ENCODE data around the gene IKZF3.

The IKZF3 gene

GRCh38 chr17:39814497-39814896 lies 49.6 kb downstream of the IKZF3 start:
- no peak for DNase-seq

GRCh38 chr17:39813631-39814030 lies 50.5 kb downstream of the IKZF3 start:
- DNase-seq = peak; percentile 87

DNA sequence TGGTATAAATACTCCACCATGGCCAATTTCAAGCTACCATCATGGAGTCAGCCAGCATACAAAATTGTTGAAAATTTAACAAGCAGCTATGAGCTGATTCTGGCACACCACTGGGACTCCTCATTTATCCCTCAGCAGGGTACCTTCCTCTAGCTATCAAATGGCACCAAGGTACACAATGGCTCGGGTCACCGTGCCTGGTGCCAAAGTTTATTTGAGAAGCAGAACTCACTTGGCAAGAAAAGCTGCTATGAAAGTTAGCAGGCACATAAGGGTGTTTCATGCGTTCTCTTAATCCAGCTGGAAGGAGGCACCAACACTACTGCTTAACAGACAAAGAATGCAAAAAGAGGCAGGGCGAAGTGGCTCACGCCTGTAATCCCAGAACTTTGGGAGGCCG lies 51.6 kb downstream of the IKZF3 start:
- no peak for DNase-seq

- DNase-seq = no peak
Measured at GRCh38 chr17:39810939-39811728, 53.0 kb downstream of the IKZF3 start.

DNA sequence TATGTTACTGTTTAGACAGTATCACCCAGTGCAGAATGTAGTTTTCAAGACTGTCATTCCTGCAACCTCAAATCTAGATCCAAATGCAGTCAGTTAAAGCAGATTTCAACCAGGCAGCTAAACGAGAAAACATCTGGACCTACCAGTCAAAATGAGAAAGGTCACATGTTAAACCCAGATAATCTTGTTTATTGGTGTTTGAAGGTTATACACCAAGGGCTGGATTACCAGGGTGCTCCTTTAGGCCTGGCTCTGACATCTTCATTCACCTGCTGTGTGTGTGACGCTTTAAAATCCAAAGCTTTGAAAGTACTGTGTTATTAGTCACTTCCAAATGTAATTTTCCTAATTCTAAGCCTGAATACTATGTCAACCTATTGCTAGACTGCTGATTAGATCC lies 54.9 kb downstream of the IKZF3 start:
- no peak for DNase-seq

DNA sequence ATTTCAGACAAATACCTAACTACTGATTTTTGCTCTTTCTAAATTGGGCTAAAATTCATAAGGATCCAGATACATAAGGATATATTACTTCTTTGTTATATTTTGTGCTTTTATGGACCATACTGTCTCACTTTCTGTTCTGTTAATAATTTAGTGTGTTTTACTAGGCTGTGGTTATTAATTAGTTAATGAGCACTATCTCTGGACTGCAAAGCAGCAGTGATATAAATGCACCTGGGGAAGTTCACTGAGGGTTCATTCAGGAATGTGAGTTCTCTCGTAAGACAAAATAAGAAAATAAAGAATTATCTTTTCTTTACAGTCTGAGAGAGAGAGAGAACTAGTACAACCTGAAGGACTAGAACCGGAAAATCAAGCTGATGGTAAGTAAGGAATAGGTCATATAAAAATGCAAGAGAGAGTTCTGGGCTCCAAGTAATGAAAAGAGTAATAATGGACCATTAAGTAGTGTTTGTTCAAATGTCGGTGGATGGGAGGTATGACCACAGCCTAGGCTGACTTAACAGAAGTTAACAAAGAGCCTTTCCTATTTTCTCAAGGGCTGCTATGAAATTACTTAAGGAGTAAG lies 55.6 kb downstream of the IKZF3 start:
- no peak for DNase-seq

DNA sequence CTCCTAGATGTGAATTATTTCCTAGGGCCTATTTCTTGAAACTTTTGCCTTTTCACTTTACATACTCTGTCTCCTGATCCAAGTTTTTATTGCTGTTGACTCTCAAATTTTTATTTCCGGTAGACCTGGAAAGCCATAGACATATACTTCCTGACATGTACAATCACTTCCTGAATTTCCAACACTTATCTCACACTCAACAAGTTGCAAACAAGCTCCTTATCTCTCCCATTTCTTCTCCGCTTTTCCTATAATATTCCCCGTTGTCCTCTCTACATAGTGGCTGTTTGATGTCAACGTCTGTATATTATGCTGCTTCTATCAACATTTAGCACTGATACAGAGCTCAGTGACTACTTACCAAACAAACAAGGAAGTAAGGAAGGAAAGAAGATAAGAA lies 59.3 kb downstream of the IKZF3 start:
- DNase-seq = no peak

DNA sequence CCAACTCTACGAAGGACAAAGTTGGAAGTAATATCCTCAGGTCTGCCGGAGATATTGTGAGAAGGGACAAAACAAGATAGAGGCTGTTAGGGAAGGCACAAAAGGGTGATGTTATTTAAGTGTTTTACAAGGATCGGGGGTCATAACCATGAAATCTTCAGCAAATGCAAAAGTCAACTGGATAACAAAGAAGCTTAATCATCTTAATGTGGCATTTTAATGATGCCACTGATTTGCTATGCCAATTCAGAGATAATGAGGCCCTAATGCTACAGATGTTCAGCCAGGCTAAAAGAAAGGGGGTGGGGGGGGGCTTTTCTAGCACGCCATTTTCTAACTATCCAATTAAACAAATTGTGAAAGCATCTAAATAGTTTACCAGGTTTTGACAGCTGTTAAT lies 63.1 kb downstream of the IKZF3 start:
- DNase-seq = no peak

GRCh38 chr17:39800540-39800939 lies 63.6 kb downstream of the IKZF3 start:
- DNase-seq = peak; percentile 77

- no peak for DNase-seq
Measured at GRCh38 chr17:39799395-39799794, 64.7 kb downstream of the IKZF3 start.

GRCh38 chr17:39794249-39794970 lies 69.7 kb downstream of the IKZF3 start:
- peak; percentile 60 for DNase-seq

- no peak for DNase-seq
Measured at GRCh38 chr17:39793301-39793872, 70.7 kb downstream of the IKZF3 start.

- DNase-seq = no peak
Measured at GRCh38 chr17:39792526-39793221, 71.4 kb downstream of the IKZF3 start.

GRCh38 chr17:39791111-39791992 lies 72.8 kb downstream of the IKZF3 start:
- DNase-seq = peak; percentile 64

DNA sequence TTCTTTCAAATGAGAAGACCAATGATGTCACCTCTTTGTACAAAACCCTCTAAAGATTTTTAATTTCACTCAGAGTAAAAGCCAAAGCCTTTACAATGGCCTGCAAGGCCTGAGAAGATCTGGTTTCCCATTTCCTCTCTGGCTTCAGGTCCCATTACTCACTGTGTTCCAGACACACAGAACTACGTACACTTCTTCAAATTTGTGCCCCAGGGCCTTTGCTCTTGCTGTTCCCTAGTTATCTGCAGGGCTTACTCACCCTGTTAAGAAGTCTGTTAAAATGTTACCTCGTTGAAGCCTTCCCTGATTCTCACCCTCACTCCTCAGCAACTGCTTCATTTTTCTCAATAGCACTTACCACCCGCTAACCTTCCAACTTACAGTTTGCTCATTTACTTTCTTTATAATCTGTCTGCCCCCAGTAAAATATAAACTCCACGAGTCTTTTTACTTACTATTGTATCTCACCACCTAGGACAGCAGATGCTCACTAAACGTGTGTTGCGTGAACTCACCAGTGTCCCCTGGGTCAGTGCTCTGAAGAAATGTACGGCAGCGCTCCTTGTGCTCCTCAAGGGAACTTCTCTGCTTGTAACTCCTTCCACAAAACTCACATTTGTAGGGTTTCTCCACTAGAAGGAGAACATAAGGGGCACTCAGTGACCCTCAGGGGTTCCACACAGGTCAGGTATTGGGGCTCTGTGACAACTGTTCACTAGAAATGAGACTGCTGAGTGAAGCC lies 76.2 kb downstream of the IKZF3 start:
- DNase-seq = no peak

DNA sequence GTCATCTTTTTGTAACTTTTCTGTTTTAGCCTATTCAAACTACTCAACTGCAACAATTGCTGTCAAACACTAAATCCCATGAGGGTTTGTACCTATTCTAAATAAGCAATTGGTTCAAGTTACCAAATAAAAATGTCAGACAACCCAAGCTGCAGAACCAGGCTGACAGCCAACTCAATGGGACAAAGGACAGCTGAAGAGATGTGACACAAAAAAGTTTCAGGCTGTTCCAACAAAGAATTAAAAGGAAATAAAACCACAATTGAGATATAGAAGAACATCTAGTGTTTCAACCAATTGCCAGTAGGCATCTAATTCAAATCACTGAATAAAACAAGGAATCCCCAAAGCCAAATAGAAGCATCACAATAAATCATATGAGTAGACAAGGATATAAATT lies 77.1 kb downstream of the IKZF3 start:
- DNase-seq = no peak

GRCh38 chr17:39782980-39783379 lies 81.1 kb downstream of the IKZF3 start:
- DNase-seq = no peak

DNA sequence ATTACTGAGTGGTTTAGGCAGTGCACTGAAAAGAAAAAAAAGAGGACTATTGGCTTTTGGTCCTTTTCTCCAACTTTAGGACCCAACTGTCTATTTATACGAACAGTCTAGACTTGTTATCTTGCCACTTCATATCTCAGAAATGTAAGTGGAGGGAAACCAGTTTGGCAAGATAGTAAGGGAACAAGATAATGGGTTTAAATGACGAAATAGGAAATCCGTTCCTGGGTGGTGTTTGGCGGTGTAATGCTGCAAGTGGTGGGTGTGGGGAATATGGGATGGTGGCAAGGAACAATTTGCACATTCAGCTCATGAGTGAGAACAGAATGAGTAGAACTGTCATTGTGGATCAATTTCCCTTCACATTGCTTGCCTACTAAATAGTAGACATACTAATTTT lies 81.6 kb downstream of the IKZF3 start:
- no peak for DNase-seq

GRCh38 chr17:39781861-39782213 lies 82.3 kb downstream of the IKZF3 start:
- no peak for DNase-seq

- DNase-seq = peak; percentile 46
Measured at GRCh38 chr17:39781031-39781860, 82.9 kb downstream of the IKZF3 start.
